ENCODE measurements around the gene ARHGAP8. TPM values are rescaled to one million over a fixed set of nuclear protein-coding genes. Genes with fewer than 3 reads are reported as not detected.

Gene ARHGAP8
- total RNA-seq, 1 donor from 2014 or later: 0.25 TPM

GRCh38 chr22:44846726-44847275, 94.4 kb downstream of the ARHGAP8 start:
- H3K4me1 Mint-ChIP-seq (ENCODE audit: low read depth): no peaks in the 10 kb centered on the region
- TF ChIP-seq CTCF (IDR thresholded peaks at IDR 0.05): no peak
- no peak overlapping the region for H3K4me3 Mint-ChIP-seq (ENCODE audit: unreplicated experiment)
- no peak for DNase-seq (ENCODE audit: low spot score)
- no peak overlapping the region for H3K27ac Mint-ChIP-seq (ENCODE audit: unreplicated experiment)
- no peaks in the 10 kb centered on the region for H3K36me3 Mint-ChIP-seq (ENCODE audit: low read depth)
- peaks cover 10% of the 10 kb centered on the region for H3K9me3 Mint-ChIP-seq (ENCODE audit: low read depth)
- peaks cover 5% of the 10 kb centered on the region for H3K27me3 Mint-ChIP-seq (ENCODE audit: low read depth)

GRCh38 chr22:44847380-44847779, 95.0 kb downstream of the ARHGAP8 start:
- Mint-ChIP-seq H3K9me3 (ENCODE audit: low read depth) (peaks cover 10% of the 10 kb centered on the region), H3K27me3 (ENCODE audit: low read depth) (peaks cover 5% of the 10 kb centered on the region), H3K36me3 (ENCODE audit: low read depth) (no peaks in the 10 kb centered on the region), H3K27ac (ENCODE audit: unreplicated experiment) (no peak overlapping the region), H3K4me3 (ENCODE audit: unreplicated experiment) (no peak overlapping the region), H3K4me1 (ENCODE audit: low read depth) (no peaks in the 10 kb centered on the region)
- no peak for DNase-seq (ENCODE audit: low spot score)
- no peak for TF ChIP-seq CTCF (IDR thresholded peaks at IDR 0.05)

GRCh38 chr22:44847892-44848291, 95.5 kb downstream of the ARHGAP8 start:
- Mint-ChIP-seq H3K4me1 (ENCODE audit: low read depth) (no peaks in the 10 kb centered on the region), H3K4me3 (ENCODE audit: unreplicated experiment) (no peak overlapping the region), H3K36me3 (ENCODE audit: low read depth) (no peaks in the 10 kb centered on the region), H3K27ac (ENCODE audit: unreplicated experiment) (no peak overlapping the region), H3K27me3 (ENCODE audit: low read depth) (peaks cover 5% of the 10 kb centered on the region), H3K9me3 (ENCODE audit: low read depth) (peaks cover 10% of the 10 kb centered on the region)
- TF ChIP-seq CTCF (IDR thresholded peaks at IDR 0.05): no peak
- DNase-seq (ENCODE audit: low spot score): no peak

- no peak for TF ChIP-seq CTCF (IDR thresholded peaks at IDR 0.05)
- Mint-ChIP-seq H3K27ac (ENCODE audit: unreplicated experiment) (no peak overlapping the region), H3K27me3 (ENCODE audit: low read depth) (peaks cover 5% of the 10 kb centered on the region), H3K9me3 (ENCODE audit: low read depth) (peaks cover 10% of the 10 kb centered on the region), H3K36me3 (ENCODE audit: low read depth) (no peaks in the 10 kb centered on the region), H3K4me1 (ENCODE audit: low read depth) (no peaks in the 10 kb centered on the region), H3K4me3 (ENCODE audit: unreplicated experiment) (no peak overlapping the region)
- DNase-seq (ENCODE audit: low spot score): no peak
These were observed 95.9 kb downstream of the ARHGAP8 start for GRCh38 chr22:44848296-44848741.

- H3K4me3 Mint-ChIP-seq (ENCODE audit: unreplicated experiment): no peak overlapping the region
- H3K27me3 Mint-ChIP-seq (ENCODE audit: low read depth): peaks cover 5% of the 10 kb centered on the region
- no peak overlapping the region for H3K27ac Mint-ChIP-seq (ENCODE audit: unreplicated experiment)
- H3K4me1 Mint-ChIP-seq (ENCODE audit: low read depth): no peaks in the 10 kb centered on the region
- no peak for TF ChIP-seq CTCF (IDR thresholded peaks at IDR 0.05)
- no peaks in the 10 kb centered on the region for H3K36me3 Mint-ChIP-seq (ENCODE audit: low read depth)
- no peak for DNase-seq (ENCODE audit: low spot score)
- H3K9me3 Mint-ChIP-seq (ENCODE audit: low read depth): peaks cover 9% of the 10 kb centered on the region
These were observed 96.5 kb downstream of the ARHGAP8 start for GRCh38 chr22:44848791-44849420.

All from chondrocyte (in vitro differentiated cells).